HCT116 (cell line): ENCODE measurements around the gene EGFR. TPM values are rescaled to one million over a fixed set of nuclear protein-coding genes. Genes with fewer than 3 reads are reported as not detected.

Experiments
- ATAC-seq: fragments of 200-7000 bp; cut with Tn5 transposase; 2 replicates; pipeline ENCODE4 v1.9.1; 2020; ENCODE audit warnings: mild to moderate bottlenecking, moderate library complexity
- BruUV-seq: library from RNA; stranded (reverse); fragments of 400-500 nt; replicated peaks from 2 replicates; lab custom pipeline; 2021; lab: Mats Ljungman, UMichigan
- CTCF ChIA-PET: fragments of 300-600 bp; sonication (Branson Sonifier 250); formaldehyde crosslinking; loops from one replicate; lab custom pipeline; 2021; ENCODE audit warnings: antibody characterized with exemption; lab: Charles Lee
- POLR2A ChIA-PET: fragments of 300-600, 350-600 bp; sonication (Branson Sonifier 250); formaldehyde crosslinking; loops from one replicate; lab custom pipeline; 2021; ENCODE audit warnings: antibody characterized with exemption; lab: Charles Lee
- RAD21 ChIA-PET, 2 experiments: fragments of 300-600 bp; sonication (Branson Sonifier 250); formaldehyde crosslinking; loops; one replicate each; lab custom pipeline; 2023; ENCODE audit warnings: low total read pairs in 2 of 2; ENCODE audit not compliant: uncharacterized antibody in 2 of 2, unreplicated experiment in 2 of 2, low non-redundant PET in 1 of 2; lab: Charles Lee
- DNase-seq: peaks from one replicate; pipeline ENCODE4 v3.0.0-alpha.2; 2010; ENCODE audit warnings: low read depth, low spot score
- H2AFZ ChIP-seq: fragments of 200-600 bp; shearing (Covaris generic), sonication (generic); 2 replicates; pipeline ENCODE4 v1.6.1; 2017; ENCODE audit warnings: low read depth, mixed run types, mixed read lengths, antibody characterized with exemption, low read length; ENCODE audit not compliant: poor library complexity, severe bottlenecking
- H3K27ac ChIP-seq: 2 replicates; pipeline ENCODE4 v1.5.1; 2012; ENCODE audit warnings: low read depth, low read length
- H3K27me3 ChIP-seq: fragments of 200-600 bp; sonication (generic); 2 replicates; pipeline ENCODE4 v1.6.1; 2016; ENCODE audit warnings: mixed run types, low read length, mixed read lengths; ENCODE audit not compliant: insufficient read depth
- H3K36me3 ChIP-seq, 2 experiments: fragments of 200-500 bp in 1 of 2; fragments of 200-600 bp in 1 of 2; sonication (Bioruptor generic) in 1 of 2; sonication (generic) in 1 of 2; 2 replicates each; pipeline versions ENCODE4 v1.5.1 to v1.6.1; 2014 to 2016; ENCODE audit warnings: low read length in 2 of 2, inconsistent platforms in 1 of 2, mixed read lengths in 1 of 2, mixed run types in 1 of 2; ENCODE audit not compliant: insufficient read depth in 2 of 2, control insufficient read depth in 1 of 2
- H3K4me1 ChIP-seq, 2 experiments: fragments of 200-600 bp in 1 of 2; sonication (generic) in 1 of 2; 2 replicates each; pipeline versions ENCODE4 v1.5.1 to v1.6.1; 2012 to 2017; ENCODE audit warnings: low read length in 2 of 2, inconsistent platforms in 1 of 2, mild to moderate bottlenecking in 1 of 2, mixed read lengths in 1 of 2, mixed run types in 1 of 2, moderate library complexity in 1 of 2; ENCODE audit not compliant: insufficient read depth in 2 of 2, control insufficient read depth in 1 of 2
- H3K4me2 ChIP-seq: fragments of 200-600 bp; sonication (generic); 2 replicates; pipeline ENCODE4 v1.6.1; 2017; ENCODE audit warnings: mixed run types, low read length, mixed read lengths
- H3K4me3 ChIP-seq, 2 experiments: fragments of 200-600 bp in 1 of 2; sonication (generic) in 1 of 2; replicated peaks in 1 of 2; 2 replicates each; pipeline ENCODE4 v1.5.1; 2011 to 2016; ENCODE audit warnings: low read length in 2 of 2, control low read depth in 1 of 2, low read depth in 1 of 2, mild to moderate bottlenecking in 1 of 2, mixed read lengths in 1 of 2, mixed run types in 1 of 2
- H3K79me2 ChIP-seq: fragments of 200-600 bp; sonication (generic); 2 replicates; pipeline ENCODE4 v1.6.1; 2017; ENCODE audit warnings: mild to moderate bottlenecking, mixed run types, low read length, moderate library complexity, mixed read lengths; ENCODE audit not compliant: insufficient read depth
- H3K9ac ChIP-seq: fragments of 200-600 bp; sonication (generic); 2 replicates; pipeline ENCODE4 v1.6.1; 2016; ENCODE audit warnings: low read length, mixed read lengths
- H3K9me2 ChIP-seq: fragments of 200-600 bp; sonication (generic), shearing (Covaris generic); 2 replicates; pipeline ENCODE4 v1.6.1; 2017; ENCODE audit warnings: mixed run types, mild to moderate bottlenecking, moderate library complexity; ENCODE audit not compliant: insufficient read depth
- H3K9me3 ChIP-seq, 2 experiments: fragments of 200-500 bp in 1 of 2; fragments of 200-600 bp in 1 of 2; sonication (Bioruptor generic) in 1 of 2; sonication (generic) in 1 of 2; 2 replicates each; pipeline ENCODE4 v1.6.1; 2014 to 2017; ENCODE audit warnings: low read length in 2 of 2, mixed read lengths in 2 of 2, inconsistent platforms in 1 of 2, low read depth in 1 of 2, mild to moderate bottlenecking in 1 of 2, mixed run types in 1 of 2, moderate library complexity in 1 of 2; ENCODE audit not compliant: control insufficient read depth in 1 of 2, insufficient read depth in 1 of 2
- H4K20me1 ChIP-seq: fragments of 200-600 bp; sonication (generic), shearing (Covaris generic); 2 replicates; pipeline ENCODE4 v1.6.1; 2017; ENCODE audit warnings: mixed run types, mild to moderate bottlenecking, moderate library complexity; ENCODE audit not compliant: insufficient read depth
- CEBPB ChIP-seq: IDR thresholded peaks from 2 replicates; pipeline ENCODE4 v1.6.1; 2012; ENCODE audit warnings: low read depth
- EGR1 ChIP-seq: IDR thresholded peaks from 2 replicates; pipeline ENCODE4 v1.6.1; 2012; ENCODE audit warnings: low read depth
- ELF1 ChIP-seq: IDR thresholded peaks from 2 replicates; pipeline ENCODE4 v1.6.1; 2012; ENCODE audit warnings: low read depth, borderline replicate concordance
- FOSL1 ChIP-seq: IDR thresholded peaks from 2 replicates; pipeline ENCODE4 v1.6.1; 2012; ENCODE audit warnings: low read depth
- POLR2A ChIP-seq: IDR thresholded peaks from 2 replicates; pipeline ENCODE4 v1.7.0; 2011; ENCODE audit warnings: borderline replicate concordance; ENCODE audit not compliant: insufficient read depth, insufficient read length; ENCODE audit errors: extremely low read depth
- RAD21 ChIP-seq: IDR thresholded peaks from 2 replicates; pipeline ENCODE4 v1.6.1; 2012; ENCODE audit warnings: low read depth, mild to moderate bottlenecking
- REST ChIP-seq: IDR thresholded peaks from 2 replicates; pipeline ENCODE4 v1.6.1; 2012; ENCODE audit warnings: low read depth
- SP1 ChIP-seq: IDR thresholded peaks from 2 replicates; pipeline ENCODE4 v1.6.1; 2012; ENCODE audit warnings: low read depth
- TCF7L2 ChIP-seq: IDR thresholded peaks from 2 replicates; pipeline ENCODE4 v1.7.0; 2011; ENCODE audit warnings: borderline replicate concordance, inconsistent platforms; ENCODE audit not compliant: insufficient read depth, insufficient read length; ENCODE audit errors: extremely low read depth
- YY1 ChIP-seq: IDR thresholded peaks from 2 replicates; pipeline ENCODE4 v1.6.1; 2011; ENCODE audit warnings: low read length, low read depth, moderate library complexity, mild to moderate bottlenecking; ENCODE audit not compliant: insufficient replicate concordance; ENCODE audit errors: extremely low read depth
- ZFX ChIP-seq: fragments of 450-650 bp; IDR thresholded peaks from 2 replicates; pipeline ENCODE4 v1.6.1; 2017
- ZNF274 ChIP-seq: fragments of 200-500 bp; sonication (Bioruptor generic); IDR thresholded peaks from 2 replicates; pipeline ENCODE4 v1.6.1; 2014; ENCODE audit warnings: mild to moderate bottlenecking, low read depth, low read length, inconsistent platforms
- intact Hi-C: fragments of 100-400 bp; cut with micrococcal nuclease; formaldehyde crosslinking; loops from 2 replicates; pipeline ENCODE4 v1.10.0; 2022
- total RNA-seq: library from RNA; stranded (reverse); gene quantifications from one replicate; pipeline ENCODE4 v1.2.1, GENCODE V29; 2021; ENCODE audit not compliant: unreplicated experiment
- TF ChIP-seq, protein P1 (sequence below), 3 experiments: fragments of 200-600 bp in 1 of 3; sonication (generic) in 1 of 3; IDR thresholded peaks in 2 of 3; conservative IDR thresholded peaks in 1 of 3; 2 replicates each; pipeline ENCODE4 v1.5.1; 2012 to 2017; ENCODE audit warnings: low read depth in 2 of 3, low read length in 2 of 3, antibody characterized with exemption in 1 of 3, borderline replicate concordance in 1 of 3, control low read depth in 1 of 3, mild to moderate bottlenecking in 1 of 3, mixed read lengths in 1 of 3, mixed run types in 1 of 3, moderate library complexity in 1 of 3; ENCODE audit not compliant: insufficient read depth in 1 of 3
- TF ChIP-seq, protein P2 (sequence below): IDR thresholded peaks from 2 replicates; pipeline ENCODE4 v1.6.1; 2011; ENCODE audit warnings: mild to moderate bottlenecking, low read length, moderate library complexity; ENCODE audit not compliant: insufficient replicate concordance; ENCODE audit errors: extremely low read depth
- TF ChIP-seq, protein P3 (sequence below): IDR thresholded peaks from 2 replicates; pipeline ENCODE4 v1.6.1; 2012
- TF ChIP-seq, protein P4 (sequence below): IDR thresholded peaks from 2 replicates; pipeline ENCODE4 v1.6.1; 2012

The EGFR gene
- total RNA-seq, 1 experiment from 2014 or later: 71.5 TPM

GRCh38 chr7:55059021-55059420 lies 40.2 kb downstream of the EGFR start:
- peaks cover 9 to 55% of the 10 kb centered on the region in 2 experiments for H3K4me1 ChIP-seq
- BruUV-seq: no TSS peak
- intact Hi-C loops: no loop called here
- no peak overlapping the region for H3K9ac ChIP-seq
- H3K9me3 ChIP-seq: no peaks in the 10 kb centered on the region
- ATAC-seq: no peak
- H2AFZ ChIP-seq: no peak overlapping the region
- CTCF ChIA-PET: no interaction called here
- no peak overlapping the region for H3K4me2 ChIP-seq
- no peaks in the 10 kb centered on the region for H3K27me3 ChIP-seq
- RAD21 ChIA-PET: no interaction called here
- no peak overlapping the region for H3K27ac ChIP-seq
- no peak for TF ChIP-seq TCF7L2
- TF ChIP-seq ELF1: no peak
- TF ChIP-seq ZNF274: no peak
- no peak for TF ChIP-seq RAD21
- TF ChIP-seq, protein P1, sequence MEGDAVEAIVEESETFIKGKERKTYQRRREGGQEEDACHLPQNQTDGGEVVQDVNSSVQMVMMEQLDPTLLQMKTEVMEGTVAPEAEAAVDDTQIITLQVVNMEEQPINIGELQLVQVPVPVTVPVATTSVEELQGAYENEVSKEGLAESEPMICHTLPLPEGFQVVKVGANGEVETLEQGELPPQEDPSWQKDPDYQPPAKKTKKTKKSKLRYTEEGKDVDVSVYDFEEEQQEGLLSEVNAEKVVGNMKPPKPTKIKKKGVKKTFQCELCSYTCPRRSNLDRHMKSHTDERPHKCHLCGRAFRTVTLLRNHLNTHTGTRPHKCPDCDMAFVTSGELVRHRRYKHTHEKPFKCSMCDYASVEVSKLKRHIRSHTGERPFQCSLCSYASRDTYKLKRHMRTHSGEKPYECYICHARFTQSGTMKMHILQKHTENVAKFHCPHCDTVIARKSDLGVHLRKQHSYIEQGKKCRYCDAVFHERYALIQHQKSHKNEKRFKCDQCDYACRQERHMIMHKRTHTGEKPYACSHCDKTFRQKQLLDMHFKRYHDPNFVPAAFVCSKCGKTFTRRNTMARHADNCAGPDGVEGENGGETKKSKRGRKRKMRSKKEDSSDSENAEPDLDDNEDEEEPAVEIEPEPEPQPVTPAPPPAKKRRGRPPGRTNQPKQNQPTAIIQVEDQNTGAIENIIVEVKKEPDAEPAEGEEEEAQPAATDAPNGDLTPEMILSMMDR (IDR thresholded peaks at IDR 0.05 in 2 of 3, conservative IDR thresholded peaks at IDR 0.05 in 1 of 3; ENCODE audit: borderline replicate concordance in 1 of 3, insufficient read depth in 1 of 3, low read depth in 2 of 3, low read length in 2 of 3): no peak
- TF ChIP-seq YY1: no peak
- TF ChIP-seq EGR1: no peak
- no peak for TF ChIP-seq SP1
- no peak for TF ChIP-seq REST
- no peak for TF ChIP-seq POLR2A
- no peak for TF ChIP-seq ZFX
- TF ChIP-seq, protein P2, sequence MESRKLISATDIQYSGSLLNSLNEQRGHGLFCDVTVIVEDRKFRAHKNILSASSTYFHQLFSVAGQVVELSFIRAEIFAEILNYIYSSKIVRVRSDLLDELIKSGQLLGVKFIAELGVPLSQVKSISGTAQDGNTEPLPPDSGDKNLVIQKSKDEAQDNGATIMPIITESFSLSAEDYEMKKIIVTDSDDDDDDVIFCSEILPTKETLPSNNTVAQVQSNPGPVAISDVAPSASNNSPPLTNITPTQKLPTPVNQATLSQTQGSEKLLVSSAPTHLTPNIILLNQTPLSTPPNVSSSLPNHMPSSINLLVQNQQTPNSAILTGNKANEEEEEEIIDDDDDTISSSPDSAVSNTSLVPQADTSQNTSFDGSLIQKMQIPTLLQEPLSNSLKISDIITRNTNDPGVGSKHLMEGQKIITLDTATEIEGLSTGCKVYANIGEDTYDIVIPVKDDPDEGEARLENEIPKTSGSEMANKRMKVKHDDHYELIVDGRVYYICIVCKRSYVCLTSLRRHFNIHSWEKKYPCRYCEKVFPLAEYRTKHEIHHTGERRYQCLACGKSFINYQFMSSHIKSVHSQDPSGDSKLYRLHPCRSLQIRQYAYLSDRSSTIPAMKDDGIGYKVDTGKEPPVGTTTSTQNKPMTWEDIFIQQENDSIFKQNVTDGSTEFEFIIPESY: no peak
- TF ChIP-seq, protein P3, sequence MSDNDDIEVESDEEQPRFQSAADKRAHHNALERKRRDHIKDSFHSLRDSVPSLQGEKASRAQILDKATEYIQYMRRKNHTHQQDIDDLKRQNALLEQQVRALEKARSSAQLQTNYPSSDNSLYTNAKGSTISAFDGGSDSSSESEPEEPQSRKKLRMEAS: no peak
- TF ChIP-seq, protein P4, sequence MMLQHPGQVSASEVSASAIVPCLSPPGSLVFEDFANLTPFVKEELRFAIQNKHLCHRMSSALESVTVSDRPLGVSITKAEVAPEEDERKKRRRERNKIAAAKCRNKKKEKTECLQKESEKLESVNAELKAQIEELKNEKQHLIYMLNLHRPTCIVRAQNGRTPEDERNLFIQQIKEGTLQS: no peak
- no peak for TF ChIP-seq CEBPB
- TF ChIP-seq FOSL1: no peak
- POLR2A ChIA-PET: no interaction called here
- DNase-seq: no peak
- no peaks in the 10 kb centered on the region for H3K9me2 ChIP-seq
- H3K79me2 ChIP-seq: peaks cover 98% of the 10 kb centered on the region
- H4K20me1 ChIP-seq: no peaks in the 10 kb centered on the region
- no peaks in the 10 kb centered on the region; a peak in 1 of 4 replicates for H3K36me3 ChIP-seq
- no peak overlapping the region for H3K4me3 ChIP-seq
